ENCODE measurements around the gene LRRN2.

The LRRN2 gene

GRCh38 chr1:204599098-204599497, 86.4 kb downstream of the LRRN2 start:
- Mint-ChIP-seq H3K27me3 (no peaks in the 10 kb centered on the region), H3K9me3 (peaks cover under 1% of the 10 kb centered on the region), H3K27ac (no peak overlapping the region), H3K4me1 (peaks cover 9% of the 10 kb centered on the region), H3K36me3 (peaks cover 39% of the 10 kb centered on the region), H3K4me3 (no peak overlapping the region)
- ATAC-seq = no peak

GRCh38 chr1:204598319-204598969, 87.1 kb downstream of the LRRN2 start:
- Mint-ChIP-seq H3K27me3 (no peaks in the 10 kb centered on the region), H3K9me3 (no peaks in the 10 kb centered on the region), H3K27ac (no peak overlapping the region), H3K4me3 (no peak overlapping the region), H3K4me1 (peaks cover 9% of the 10 kb centered on the region), H3K36me3 (peaks cover 39% of the 10 kb centered on the region)
- peak; percentile 86 for ATAC-seq

DNA sequence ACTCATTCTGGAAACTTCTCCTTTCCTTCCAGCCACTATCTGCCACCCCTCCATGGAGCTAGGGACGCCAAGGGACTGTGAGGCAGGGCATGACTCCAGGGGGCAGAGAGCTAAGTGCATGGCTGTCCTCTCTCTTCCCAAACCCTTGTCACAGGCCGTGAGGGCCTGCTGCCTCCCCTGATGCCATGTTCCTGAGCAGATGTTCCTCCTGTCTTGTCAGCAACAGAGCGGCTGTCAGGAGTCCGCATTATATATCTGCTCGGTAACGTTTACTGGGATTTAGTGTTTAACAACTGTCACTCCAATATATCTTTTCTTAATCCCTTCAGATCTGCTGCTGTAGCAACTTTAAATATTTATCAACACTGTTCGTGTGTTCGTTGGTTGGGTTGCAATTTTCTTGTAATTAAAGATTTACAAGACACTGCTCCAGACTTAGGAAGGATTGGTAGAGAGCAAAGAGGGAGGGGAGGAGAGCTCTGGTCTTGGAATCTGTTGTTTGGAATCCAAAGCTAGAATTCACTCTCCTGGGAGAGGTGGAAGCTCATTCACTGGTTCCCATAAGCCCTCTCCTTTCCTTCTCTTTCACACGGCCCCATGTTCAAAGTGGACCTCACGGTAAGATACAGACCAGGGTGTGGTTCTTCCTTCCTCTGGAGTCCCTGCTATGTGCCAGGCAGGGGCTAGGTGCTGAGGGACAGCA, 93.1 kb downstream of the LRRN2 start:
- H3K4me1 Mint-ChIP-seq = peaks cover 9% of the 10 kb centered on the region
- H3K27ac Mint-ChIP-seq = no peak overlapping the region
- H3K9me3 Mint-ChIP-seq = no peaks in the 10 kb centered on the region
- H3K4me3 Mint-ChIP-seq = no peak overlapping the region
- ATAC-seq = no peak
- no peaks in the 10 kb centered on the region for H3K27me3 Mint-ChIP-seq
- H3K36me3 Mint-ChIP-seq = peaks cover 27% of the 10 kb centered on the region

DNA sequence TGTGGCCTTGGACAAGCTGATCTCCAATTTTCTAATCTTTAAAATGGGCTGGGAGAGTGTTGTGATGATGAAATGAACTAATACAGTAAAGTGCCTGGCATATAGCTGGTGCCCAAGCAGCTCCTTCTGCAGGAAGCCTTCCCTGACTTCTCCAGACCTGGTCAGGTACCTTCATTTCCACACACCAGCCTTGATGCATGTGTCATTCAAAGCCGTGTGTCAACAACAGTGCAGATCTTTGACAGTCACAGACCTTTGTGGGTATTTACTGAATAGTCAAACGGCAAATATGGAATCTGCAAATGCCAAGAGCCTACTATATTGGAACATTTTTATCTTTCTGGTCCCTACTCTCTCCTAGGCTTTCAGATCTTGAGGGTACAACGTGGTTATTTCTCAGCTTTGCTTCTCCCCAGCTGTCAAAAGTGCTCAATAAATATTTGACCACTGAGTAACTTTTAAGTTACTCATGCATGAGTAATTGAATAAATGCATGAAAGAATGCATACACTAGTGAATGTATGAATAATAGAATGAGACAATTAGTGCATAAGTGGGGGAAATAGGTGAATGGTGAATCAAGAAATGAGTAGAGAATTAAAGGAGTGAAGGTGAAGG, 94.0 kb downstream of the LRRN2 start:
- H3K4me1 Mint-ChIP-seq = peaks cover 9% of the 10 kb centered on the region
- ATAC-seq = no peak
- H3K36me3 Mint-ChIP-seq = peaks cover 19% of the 10 kb centered on the region

GRCh38 chr1:204589409-204590038, 96.0 kb downstream of the LRRN2 start:
- H3K27me3 Mint-ChIP-seq = no peaks in the 10 kb centered on the region
- peaks cover 20% of the 10 kb centered on the region for H3K4me1 Mint-ChIP-seq
- no peak overlapping the region for H3K4me3 Mint-ChIP-seq
- H3K9me3 Mint-ChIP-seq = no peaks in the 10 kb centered on the region
- peak; percentile 77 for ATAC-seq
- H3K27ac Mint-ChIP-seq = peak overlapping the region; percentile 60
- H3K36me3 Mint-ChIP-seq = peaks cover 6% of the 10 kb centered on the region

More for the DNA sequence above, 94.0 kb downstream of the LRRN2 start:
- Mint-ChIP-seq H3K9me3 (no peaks in the 10 kb centered on the region), H3K4me3 (no peak overlapping the region), H3K27ac (no peak overlapping the region), H3K27me3 (no peaks in the 10 kb centered on the region)

- H3K36me3 Mint-ChIP-seq = peaks cover 6% of the 10 kb centered on the region
These were observed 96.7 kb downstream of the LRRN2 start for GRCh38 chr1:204588826-204589225.

DNA sequence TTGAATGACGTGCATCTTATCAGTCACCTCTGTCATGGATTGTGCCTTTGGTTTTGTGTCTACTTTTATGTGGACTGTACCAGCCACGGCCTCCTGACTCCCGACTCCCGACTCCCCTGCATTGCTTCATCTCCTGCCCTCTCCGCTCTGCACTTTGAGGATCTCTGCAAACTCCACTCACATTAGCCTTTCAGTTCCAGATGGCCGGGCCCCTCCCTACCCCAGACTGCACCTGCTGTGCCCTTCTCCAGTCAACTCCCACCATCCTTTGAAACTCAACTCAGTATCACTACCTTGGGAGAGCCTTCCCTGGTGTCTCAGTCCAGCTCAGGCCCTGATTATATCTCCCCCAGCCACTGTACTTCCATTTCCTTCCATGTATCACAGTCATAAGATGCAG, 97.9 kb downstream of the LRRN2 start:
- H3K4me1 Mint-ChIP-seq = peaks cover 36% of the 10 kb centered on the region
- peaks cover 6% of the 10 kb centered on the region for H3K36me3 Mint-ChIP-seq
- no peaks in the 10 kb centered on the region for H3K9me3 Mint-ChIP-seq
- no peaks in the 10 kb centered on the region for H3K27me3 Mint-ChIP-seq
- H3K27ac Mint-ChIP-seq = peak overlapping the region; percentile 9
- ATAC-seq = no peak
- H3K4me3 Mint-ChIP-seq = no peak overlapping the region

More at GRCh38 chr1:204588826-204589225, 96.7 kb downstream of the LRRN2 start:
- ATAC-seq = no peak
- Mint-ChIP-seq H3K27me3 (no peaks in the 10 kb centered on the region), H3K4me1 (peaks cover 26% of the 10 kb centered on the region), H3K27ac (peak overlapping the region; percentile 60), H3K9me3 (no peaks in the 10 kb centered on the region), H3K4me3 (no peak overlapping the region)

DNA sequence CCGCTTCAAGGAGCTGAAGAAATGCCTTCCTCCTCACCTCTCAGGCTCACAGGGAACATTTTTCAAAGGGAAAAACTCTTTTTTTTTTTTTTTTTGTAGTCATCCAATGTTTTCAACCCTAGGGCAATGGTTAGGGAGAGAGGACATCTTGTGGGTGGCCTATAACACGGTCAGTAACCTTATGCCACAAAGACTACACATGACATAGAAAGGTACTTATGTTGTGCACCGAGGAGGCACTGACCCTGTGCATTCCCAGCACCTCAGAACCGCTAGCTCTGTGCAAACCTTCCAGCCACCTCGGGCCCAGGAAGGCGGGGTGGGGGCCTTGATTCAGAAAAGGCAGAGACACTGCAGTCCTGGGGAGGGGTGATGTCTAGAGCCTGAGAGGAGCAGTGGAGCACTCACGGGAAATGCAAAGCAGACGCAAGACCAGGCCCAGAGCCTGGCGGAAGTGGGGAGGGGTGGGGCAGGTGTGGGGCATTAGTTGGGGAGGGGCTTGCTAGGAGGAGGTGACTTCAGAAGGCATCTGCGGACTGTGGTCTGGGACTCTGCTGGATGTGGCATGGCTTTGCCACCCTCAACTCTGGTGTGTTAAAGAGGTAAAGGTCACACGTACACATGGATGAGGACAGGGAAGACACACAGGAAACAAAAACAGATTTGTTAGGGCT, 100.7 kb downstream of the LRRN2 start:
- Mint-ChIP-seq H3K27me3 (no peaks in the 10 kb centered on the region), H3K27ac (peak overlapping the region; percentile 67), H3K4me1 (peaks cover 51% of the 10 kb centered on the region), H3K9me3 (no peaks in the 10 kb centered on the region), H3K36me3 (peaks cover 13% of the 10 kb centered on the region), H3K4me3 (peak overlapping the region; percentile 31)
- ATAC-seq = peak; percentile 78

DNA sequence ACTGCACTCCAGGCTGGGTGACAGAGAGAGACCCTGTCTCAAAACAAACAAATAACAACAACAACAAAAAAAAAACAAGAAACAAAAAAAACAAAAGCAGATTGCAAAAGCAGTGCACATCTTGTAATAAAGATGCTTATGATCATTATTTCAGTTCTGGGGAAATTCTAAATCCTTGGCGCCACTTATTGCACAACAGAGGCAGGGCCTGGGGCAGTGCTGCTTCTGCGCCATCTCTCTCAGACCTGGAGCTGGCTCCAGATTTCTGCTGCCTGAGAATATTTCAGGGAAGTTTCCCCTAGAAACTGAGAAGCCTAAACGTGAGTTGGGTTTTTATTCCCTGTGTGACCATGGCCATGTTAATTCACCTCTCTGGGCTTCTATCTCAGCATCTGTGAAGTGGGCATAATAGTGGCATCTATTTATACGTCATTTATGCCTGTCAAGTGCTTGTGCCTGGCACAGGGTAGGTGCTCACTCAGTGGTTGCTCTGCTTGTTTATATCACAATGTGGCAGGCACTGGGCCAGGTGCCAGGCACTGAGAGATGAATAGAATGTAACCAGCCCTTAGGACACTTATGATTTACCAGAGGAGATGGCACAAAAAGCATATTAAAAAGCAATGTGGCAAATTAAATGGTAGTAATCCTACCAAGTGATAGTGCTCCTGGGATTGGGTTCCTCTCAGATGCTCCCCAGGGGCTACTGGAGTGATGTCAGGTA, 101.5 kb downstream of the LRRN2 start:
- Mint-ChIP-seq H3K9me3 (no peaks in the 10 kb centered on the region), H3K36me3 (peaks cover 15% of the 10 kb centered on the region), H3K4me1 (peaks cover 52% of the 10 kb centered on the region), H3K27me3 (no peaks in the 10 kb centered on the region), H3K27ac (peak overlapping the region; percentile 67), H3K4me3 (no peak overlapping the region)
- ATAC-seq = no peak

DNA sequence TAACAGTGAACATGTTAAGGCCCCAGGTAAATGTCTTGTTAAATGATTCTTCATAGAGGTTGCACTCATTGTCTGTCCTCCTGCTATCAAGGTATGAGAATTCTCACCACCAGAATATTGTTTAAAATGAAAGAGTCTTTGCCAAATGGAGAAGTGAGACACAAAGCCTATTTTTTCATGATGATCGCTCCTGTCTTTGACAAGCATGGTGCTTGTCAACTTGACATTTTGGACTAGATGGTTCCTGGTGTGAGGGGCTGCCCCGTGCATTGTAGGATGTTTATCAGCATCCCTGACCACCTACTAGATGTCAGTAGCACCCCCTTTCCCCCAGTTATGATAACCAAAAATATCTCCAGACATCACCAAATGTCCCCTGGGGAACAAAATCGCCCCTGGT, 103.8 kb downstream of the LRRN2 start:
- ATAC-seq = peak; percentile 29
- Mint-ChIP-seq H3K9me3 (no peaks in the 10 kb centered on the region), H3K27ac (peak overlapping the region; percentile 32), H3K4me1 (peaks cover 62% of the 10 kb centered on the region), H3K4me3 (no peak overlapping the region), H3K27me3 (no peaks in the 10 kb centered on the region), H3K36me3 (peaks cover 9% of the 10 kb centered on the region)

- Mint-ChIP-seq H3K27me3 (no peaks in the 10 kb centered on the region), H3K9me3 (no peaks in the 10 kb centered on the region), H3K4me3 (no peak overlapping the region), H3K27ac (peak overlapping the region; percentile 87), H3K36me3 (peaks cover 9% of the 10 kb centered on the region), H3K4me1 (peaks cover 62% of the 10 kb centered on the region)
- no peak for ATAC-seq
These were observed 104.7 kb downstream of the LRRN2 start for GRCh38 chr1:204580862-204581261.

- no peaks in the 10 kb centered on the region for H3K9me3 Mint-ChIP-seq
- peaks cover 53% of the 10 kb centered on the region for H3K4me1 Mint-ChIP-seq
- peak overlapping the region; percentile 78 for H3K4me3 Mint-ChIP-seq
- H3K36me3 Mint-ChIP-seq = peaks cover 9% of the 10 kb centered on the region
- H3K27ac Mint-ChIP-seq = peak overlapping the region; percentile 87
- no peak for ATAC-seq
- H3K27me3 Mint-ChIP-seq = no peaks in the 10 kb centered on the region
These were observed 105.9 kb downstream of the LRRN2 start for GRCh38 chr1:204579681-204580080.

DNA sequence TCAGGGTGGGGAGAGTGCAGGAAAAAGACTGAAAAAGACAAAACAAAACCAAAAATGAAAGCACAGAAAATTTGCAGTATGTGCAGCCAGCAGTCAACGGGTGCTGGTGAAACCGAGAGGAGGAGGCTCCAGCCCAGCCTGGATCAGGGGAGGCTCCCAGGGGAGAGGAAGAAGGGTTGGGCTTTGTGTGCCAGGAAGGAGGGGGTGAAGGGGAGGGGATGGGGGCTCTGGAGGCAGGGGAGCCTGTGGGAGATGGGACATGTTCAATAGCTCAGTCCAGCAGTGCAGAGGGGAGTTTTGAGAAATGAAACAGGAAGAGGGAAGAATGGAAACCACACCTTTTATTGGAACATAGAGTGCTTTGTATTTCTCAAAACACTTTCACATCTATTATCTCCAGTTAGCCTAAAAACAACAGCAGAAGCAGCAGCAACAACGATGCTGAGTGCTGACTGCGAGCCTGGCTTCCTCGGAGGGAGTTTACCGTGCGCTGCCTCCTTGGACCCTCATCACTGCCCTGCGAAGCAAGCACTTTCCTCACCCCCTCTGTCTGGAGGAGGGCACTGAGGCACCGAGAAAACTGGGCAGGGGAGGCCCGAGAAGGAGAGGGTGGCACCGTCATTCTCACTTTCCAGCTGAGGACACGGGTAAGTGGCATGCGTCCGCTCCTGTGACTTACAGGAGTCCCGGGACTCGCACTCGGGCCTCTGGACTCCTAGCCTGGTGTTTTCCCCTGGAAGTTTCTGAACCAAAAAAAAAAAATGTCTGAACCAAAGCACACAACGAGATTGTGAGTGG, 106.5 kb downstream of the LRRN2 start:
- Mint-ChIP-seq H3K27ac (peak overlapping the region; percentile 87), H3K4me1 (peaks cover 47% of the 10 kb centered on the region), H3K4me3 (peak overlapping the region; percentile 78), H3K27me3 (no peaks in the 10 kb centered on the region), H3K9me3 (no peaks in the 10 kb centered on the region), H3K36me3 (peaks cover 11% of the 10 kb centered on the region)
- peak; percentile 75 for ATAC-seq

Data from stimulated activated memory B cell treated with anti-CD40 and anti-IgM and Interleukin-4, amounts not matched to agents 10 μg/mL and 1 μg/mL and 100 μg/mL, for 72 hours (primary cell).